ENCODE data around the gene NME7.

Gene NME7

GRCh38 chr1:169271098-169271497 lies 96.5 kb downstream of the NME7 start:
- H3K4me3 ChIP-seq (ENCODE audit: low read length), result no peak overlapping the region
- peak; percentile 2 for DNase-seq (ENCODE audit: low read depth)
- TF ChIP-seq, protein P1, sequence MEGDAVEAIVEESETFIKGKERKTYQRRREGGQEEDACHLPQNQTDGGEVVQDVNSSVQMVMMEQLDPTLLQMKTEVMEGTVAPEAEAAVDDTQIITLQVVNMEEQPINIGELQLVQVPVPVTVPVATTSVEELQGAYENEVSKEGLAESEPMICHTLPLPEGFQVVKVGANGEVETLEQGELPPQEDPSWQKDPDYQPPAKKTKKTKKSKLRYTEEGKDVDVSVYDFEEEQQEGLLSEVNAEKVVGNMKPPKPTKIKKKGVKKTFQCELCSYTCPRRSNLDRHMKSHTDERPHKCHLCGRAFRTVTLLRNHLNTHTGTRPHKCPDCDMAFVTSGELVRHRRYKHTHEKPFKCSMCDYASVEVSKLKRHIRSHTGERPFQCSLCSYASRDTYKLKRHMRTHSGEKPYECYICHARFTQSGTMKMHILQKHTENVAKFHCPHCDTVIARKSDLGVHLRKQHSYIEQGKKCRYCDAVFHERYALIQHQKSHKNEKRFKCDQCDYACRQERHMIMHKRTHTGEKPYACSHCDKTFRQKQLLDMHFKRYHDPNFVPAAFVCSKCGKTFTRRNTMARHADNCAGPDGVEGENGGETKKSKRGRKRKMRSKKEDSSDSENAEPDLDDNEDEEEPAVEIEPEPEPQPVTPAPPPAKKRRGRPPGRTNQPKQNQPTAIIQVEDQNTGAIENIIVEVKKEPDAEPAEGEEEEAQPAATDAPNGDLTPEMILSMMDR (conservative IDR thresholded peaks at IDR 0.05; ENCODE audit: low read depth, low read length), result peak; percentile 22

DNA sequence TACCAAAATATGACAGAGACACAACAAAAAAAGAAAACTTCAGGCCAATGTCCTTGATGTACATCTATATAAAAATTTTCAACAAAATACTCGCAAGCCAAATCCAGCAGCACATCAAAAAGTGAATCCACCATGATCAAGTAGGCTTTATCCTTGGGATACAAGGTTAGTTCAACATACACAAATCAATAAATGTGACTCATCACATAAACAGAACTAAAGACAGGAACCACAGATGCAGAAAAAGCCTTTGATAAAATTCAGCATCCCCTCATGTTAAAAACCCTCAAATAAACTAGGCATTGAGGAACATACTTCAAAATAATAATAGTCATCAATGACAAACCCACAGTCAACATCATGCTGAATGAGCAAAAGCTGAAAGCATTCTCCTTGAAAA lies 101.5 kb downstream of the NME7 start:
- DNase-seq (ENCODE audit: low read depth), result no peak
- no peak overlapping the region for H3K4me3 ChIP-seq (ENCODE audit: low read length)
- TF ChIP-seq, protein P1 (conservative IDR thresholded peaks at IDR 0.05; ENCODE audit: low read depth, low read length), result no peak

DNA sequence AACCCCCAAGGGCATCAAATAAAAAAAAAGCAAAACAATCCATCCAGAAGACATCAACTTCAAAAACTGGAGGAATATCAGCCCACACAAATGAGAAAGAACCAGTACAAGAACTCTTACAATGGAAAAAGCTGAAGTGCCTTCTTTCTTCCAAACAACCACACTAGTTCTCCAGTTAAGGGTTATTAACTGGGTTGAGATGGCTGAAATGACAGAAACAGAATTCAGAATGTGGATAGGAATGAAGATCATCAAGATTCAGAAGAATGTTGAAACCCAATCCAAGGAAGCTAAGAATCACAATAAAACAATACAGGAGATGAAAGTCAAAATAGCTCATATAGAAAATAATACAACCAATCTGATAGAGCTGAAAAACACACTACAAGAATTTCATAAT lies 104.5 kb downstream of the NME7 start:
- no peak for DNase-seq (ENCODE audit: low read depth)
- no peak overlapping the region for H3K4me3 ChIP-seq (ENCODE audit: low read length)
- TF ChIP-seq, protein P1 (conservative IDR thresholded peaks at IDR 0.05; ENCODE audit: low read depth, low read length), result no peak

DNA sequence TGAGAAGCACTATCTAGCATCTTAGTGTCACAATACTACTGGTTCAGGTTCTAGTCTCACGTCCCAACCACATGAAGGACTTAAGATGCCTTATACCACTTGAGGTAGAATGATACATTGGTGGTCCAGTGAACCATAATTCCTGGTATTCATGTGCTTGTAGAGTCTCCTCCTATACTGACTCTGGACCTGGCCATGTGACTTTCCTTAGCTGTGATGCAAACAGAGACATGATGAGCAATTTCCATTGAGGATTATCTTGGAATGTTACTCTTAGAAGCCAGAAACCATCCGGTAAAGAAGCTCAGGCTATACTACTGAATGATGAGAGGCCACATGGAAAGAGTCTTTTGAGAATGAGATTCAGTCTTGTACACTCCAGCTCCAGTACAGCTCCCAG lies 105.7 kb downstream of the NME7 start:
- H3K4me3 ChIP-seq (ENCODE audit: low read length), result no peak overlapping the region
- no peak for DNase-seq (ENCODE audit: low read depth)
- TF ChIP-seq, protein P1 (conservative IDR thresholded peaks at IDR 0.05; ENCODE audit: low read depth, low read length), result no peak

GRCh38 chr1:169260478-169261151 lies 107.0 kb downstream of the NME7 start:
- no peak for DNase-seq (ENCODE audit: low read depth)
- no peak overlapping the region for H3K4me3 ChIP-seq (ENCODE audit: low read length)
- TF ChIP-seq, protein P1 (conservative IDR thresholded peaks at IDR 0.05; ENCODE audit: low read depth, low read length), result no peak

GRCh38 chr1:169259816-169260215 lies 107.8 kb downstream of the NME7 start:
- H3K4me3 ChIP-seq (ENCODE audit: low read length), result no peak overlapping the region
- no peak for DNase-seq (ENCODE audit: low read depth)
- TF ChIP-seq, protein P1 (conservative IDR thresholded peaks at IDR 0.05; ENCODE audit: low read depth, low read length), result no peak

- no peak for DNase-seq (ENCODE audit: low read depth)
- TF ChIP-seq, protein P1 (conservative IDR thresholded peaks at IDR 0.05; ENCODE audit: low read depth, low read length), result no peak
- H3K4me3 ChIP-seq (ENCODE audit: low read length), result no peak overlapping the region
Measured at GRCh38 chr1:169250795-169251194, 116.8 kb downstream of the NME7 start.

Data from retinal pigment epithelial cell (primary cell).